ENCODE data around the gene REP15. TPM values are rescaled to one million over a fixed set of nuclear protein-coding genes. Genes with fewer than 3 reads are reported as not detected.

Gene REP15
- total and polyA plus RNA-seq, 2 of the 8 experiments (the other 6 are each of a cell fraction or from before 2014, with no cell fraction given): 0.06 to 0.73 TPM

GRCh38 chr12:27711317-27711682, 15.1 kb downstream of the REP15 start:
- Histone ChIP-seq H2BK15ac (ENCODE audit: low read length) (no peak overlapping the region), H4K20me1 (replicated peaks in 1 of 2; ENCODE audit: control insufficient read depth in 1 of 2, insufficient read depth in 2 of 2, low read length in 2 of 2) (peaks cover 0 to 5% of the 10 kb centered on the region in 2 experiments), H3K79me2 (ENCODE audit: control insufficient read depth in 1 of 2, insufficient read depth in 2 of 2, low read length in 2 of 2) (peaks cover 10 to 40% of the 10 kb centered on the region in 2 experiments; a peak in 3 of 4 replicates), H3K4ac (replicated peaks; ENCODE audit: insufficient read length, low read depth, low read length) (peak overlapping the region; percentile 50), H3K56ac (replicated peaks; ENCODE audit: insufficient read length, low read depth, low read length) (peak overlapping the region; percentile 80), H3K23ac (ENCODE audit: insufficient read length) (no peak overlapping the region), H4K91ac (replicated peaks; ENCODE audit: insufficient read length, low read length) (no peak overlapping the region), H4K8ac (ENCODE audit: extremely low read depth, insufficient read depth, low read length) (peak overlapping the region; percentile 94; the same call in 1 of the 2 replicates), H3K14ac (ENCODE audit: insufficient read length) (no peak overlapping the region), H4K5ac (ENCODE audit: insufficient read length, low read depth, low read length) (peak overlapping the region; percentile 71), H2BK120ac (replicated peaks; ENCODE audit: low read depth, low read length) (no peak overlapping the region), H2AK5ac (ENCODE audit: low read depth, low read length) (no peak overlapping the region), H3K4me3 (ENCODE audit: extremely low read depth in 1 of 4, insufficient read depth in 2 of 4, low read depth in 3 of 4, low read length in 4 of 4) (peak overlapping the region; percentile 82 to 97 (median 91)), H2BK20ac (ENCODE audit: low read length) (no peak overlapping the region), H3K36me3 (ENCODE audit: control insufficient read depth in 2 of 4, insufficient read depth in 4 of 4, low read length in 3 of 4) (peaks cover 2 to 9% (median 3%) of the 10 kb centered on the region in 4 experiments; a peak in 6 of 8 replicates), H3K27ac (ENCODE audit: low read depth, low read length) (peak overlapping the region; percentile 81; the same call in 1 of the 2 replicates), H3K4me2 (ENCODE audit: insufficient read depth in 1 of 2, low read depth in 2 of 2, low read length in 2 of 2) (peak overlapping the region; percentile 80 to 82), H3K9ac (replicated peaks in 1 of 4; ENCODE audit: extremely low read depth in 1 of 4, low read depth in 3 of 4, low read length in 3 of 4) (peak overlapping the region; percentile 86 to 97 (median 90)), H3K9me3 (ENCODE audit: insufficient read depth in 2 of 2, low read depth in 1 of 2, low read length in 1 of 2) (no peaks in the 10 kb centered on the region), H2AFZ (ENCODE audit: low read length) (0 out of 2 replicates have a peak overlapping the region, but pooled peaks have one; percentile 88), H3K4me1 (replicated peaks in 1 of 4; ENCODE audit: control insufficient read depth in 3 of 4, insufficient read depth in 4 of 4, low read length in 3 of 4) (peaks cover 0 to 3% (median 1%) of the 10 kb centered on the region in 4 experiments; a peak in 3 of 7 replicates), H2BK12ac (ENCODE audit: low read depth, low read length) (peak overlapping the region; percentile 30; the same call in 1 of the 2 replicates), H3K23me2 (ENCODE audit: low read depth, low read length) (peaks cover 13% of the 10 kb centered on the region; the same call in 1 of the 2 replicates), H3K18ac (ENCODE audit: extremely low read depth, low read length) (no peak overlapping the region), H3K27me3 (replicated peaks in 1 of 4; ENCODE audit: control insufficient read depth in 3 of 4, extremely low read depth in 1 of 4, insufficient read depth in 3 of 4, low read length in 3 of 4) (no peaks in the 10 kb centered on the region), H2BK5ac (ENCODE audit: low read depth, low read length) (peak overlapping the region; percentile 87), H3K79me1 (ENCODE audit: low read depth, low read length) (peaks cover 5% of the 10 kb centered on the region; the same call in 1 of the 2 replicates)
- TF ChIP-seq POLR2A (IDR thresholded peaks at IDR 0.05; ENCODE audit: control extremely low read depth in 1 of 2, low read depth in 2 of 2, low read length in 2 of 2) (peak in 1 of 2 experiments; percentile 26; a peak in 1 of 3 replicates), NANOG (IDR thresholded peaks at IDR 0.05; ENCODE audit: insufficient read depth, low read depth, low read length, poor library complexity, severe bottlenecking) (no peak)
- ChIA-PET POLR2A (ENCODE audit: partially characterized antibody) (interaction anchor here (0.6 to 1.2 kb wide), 4 partner anchors 12 to 187 kb away, joined by 3 to 4 read pairs (median 3); partner anchors contain the start of genes KLHL42, MANSC4 and PPFIBP1), CTCF (ENCODE audit: partially characterized antibody) (no interaction called here)
- WGBS, 2 experiments (ENCODE audit: extremely low coverage in 1 of 2, insufficient coverage in 1 of 2, insufficient read length in 1 of 2, insufficient replicate concordance in 2 of 2, low coverage in 1 of 2, low lambda C conversion rate in 2 of 2, missing lambda C conversion rate in 1 of 2): 6% methylated on average over 11 of the region's 11 CpGs; no CpG with 5 or more reads in 1 of the 2 experiments
- no peak for FAIRE-seq
- DNase-seq (ENCODE audit: low read depth in 1 of 2, low spot score in 2 of 2): no peak
